GM18951 (cell line): ENCODE data around the gene NTN3.
A peak's percentile ranks its signal among the peaks of the same experiment; 100 is the strongest.

Source experiments
- POLR2A ChIP-seq: IDR thresholded peaks from 4 replicates; pipeline ENCODE4 v1.6.1; 2011; ENCODE audit warnings: mild to moderate bottlenecking; ENCODE audit not compliant: insufficient read length, insufficient read depth; ENCODE audit errors: extremely low read depth
- in situ Hi-C: fragments of 300-500 bp; cut with MboI; formaldehyde crosslinking; loops from one replicate; pipeline ENCODE4 v1.12.0; 2022; ENCODE audit warnings: low sequenced_read_pairs, mixed read lengths, inconsistent platforms; ENCODE audit not compliant: unreplicated experiment

NTN3 gene

DNA sequence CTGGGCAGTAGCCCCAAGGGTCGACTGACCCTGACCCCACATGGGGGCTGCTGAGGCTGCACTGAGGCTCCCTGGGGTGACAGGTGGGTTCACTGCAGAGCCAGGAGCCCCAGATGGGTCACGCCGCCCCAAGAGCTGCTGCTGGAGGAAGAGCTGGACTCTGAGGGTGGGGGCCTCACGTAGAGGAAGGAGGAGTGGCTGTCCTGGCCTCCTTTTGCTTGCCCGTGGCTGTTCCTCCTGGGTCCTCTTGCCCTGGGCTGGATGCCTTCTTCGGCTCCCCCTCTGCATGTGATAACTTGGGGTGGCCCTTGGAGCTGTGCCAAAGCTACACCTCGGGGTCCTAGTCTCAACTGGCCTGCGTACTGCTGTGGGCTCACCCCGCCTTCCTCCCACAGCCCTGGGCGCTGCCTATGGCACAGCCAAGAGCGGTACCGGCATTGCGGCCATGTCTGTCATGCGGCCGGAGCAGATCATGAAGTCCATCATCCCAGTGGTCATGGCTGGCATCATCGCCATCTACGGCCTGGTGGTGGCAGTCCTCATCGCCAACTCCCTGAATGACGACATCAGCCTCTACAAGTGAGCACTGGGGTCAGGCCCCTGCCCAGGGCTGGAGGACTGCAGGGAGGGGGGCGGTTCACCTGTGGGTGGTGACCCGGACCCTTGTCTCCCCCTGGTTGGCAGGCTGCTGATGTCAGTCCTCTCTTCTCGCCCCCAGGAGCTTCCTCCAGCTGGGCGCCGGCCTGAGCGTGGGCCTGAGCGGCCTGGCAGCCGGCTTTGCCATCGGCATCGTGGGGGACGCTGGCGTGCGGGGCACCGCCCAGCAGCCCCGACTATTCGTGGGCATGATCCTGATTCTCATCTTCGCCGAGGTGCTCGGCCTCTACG lies 48.0 kb downstream of the NTN3 start:
- in situ Hi-C loops = no loop called here
- TF ChIP-seq POLR2A = no peak

DNA sequence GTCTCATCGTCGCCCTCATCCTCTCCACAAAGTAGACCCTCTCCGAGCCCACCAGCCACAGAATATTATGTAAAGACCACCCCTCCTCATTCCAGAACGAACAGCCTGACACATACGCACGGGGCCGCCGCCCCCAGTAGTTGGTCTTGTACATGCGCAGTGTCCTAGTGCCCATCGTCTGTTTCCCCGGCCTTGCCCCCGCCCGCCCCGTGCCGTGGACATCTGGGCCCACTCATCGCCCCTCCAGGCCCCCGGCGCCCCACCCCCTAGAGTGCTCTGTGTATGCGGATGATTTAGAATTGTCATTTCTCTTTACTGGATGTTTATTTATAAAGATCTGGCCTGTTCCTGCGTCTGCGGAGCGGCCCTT lies 48.6 kb downstream of the NTN3 start:
- in situ Hi-C loops = no loop called here
- no peak for TF ChIP-seq POLR2A

DNA sequence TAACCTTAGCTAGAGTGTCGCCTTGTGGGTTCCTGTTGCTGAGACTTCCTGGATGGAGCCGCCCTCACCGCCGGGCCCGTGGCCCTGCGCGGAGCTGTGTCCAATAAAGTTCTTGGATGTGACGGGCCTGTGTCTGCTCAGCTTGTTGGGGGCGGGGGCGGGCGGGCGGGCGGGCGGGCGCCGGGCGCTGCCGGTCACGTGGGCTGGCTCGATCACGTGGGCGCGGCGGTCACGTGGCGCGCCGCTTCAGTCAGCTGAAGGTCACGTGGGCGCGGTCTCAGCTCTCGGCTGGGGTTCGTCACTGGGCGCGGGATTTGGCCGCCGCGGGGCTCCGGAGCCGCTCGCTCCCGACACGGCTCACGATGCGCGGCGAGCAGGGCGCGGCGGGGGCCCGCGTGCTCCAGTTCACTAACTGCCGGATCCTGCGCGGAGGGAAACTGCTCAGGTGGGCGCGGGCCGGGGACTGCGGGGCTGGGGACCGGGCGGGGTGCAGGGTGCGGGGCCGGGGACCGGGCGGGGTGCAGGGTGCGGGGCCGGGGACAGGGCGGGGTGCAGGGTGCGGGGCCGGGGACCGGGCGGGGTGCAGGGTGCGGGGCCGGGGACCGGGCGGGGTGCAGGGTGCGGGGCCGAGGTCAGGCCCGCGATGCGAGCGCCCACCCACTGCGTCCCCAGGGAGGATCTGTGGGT lies 49.1 kb downstream of the NTN3 start, which contains the start of gene AMDHD2:
TSS of gene AMDHD2 (plus strand) at position 275 of the 687 bp plus-strand sequence. CDS start at position 363, 88 bp downstream.
- in situ Hi-C loops = no loop called here
- peak; percentile 73 for TF ChIP-seq POLR2A

DNA sequence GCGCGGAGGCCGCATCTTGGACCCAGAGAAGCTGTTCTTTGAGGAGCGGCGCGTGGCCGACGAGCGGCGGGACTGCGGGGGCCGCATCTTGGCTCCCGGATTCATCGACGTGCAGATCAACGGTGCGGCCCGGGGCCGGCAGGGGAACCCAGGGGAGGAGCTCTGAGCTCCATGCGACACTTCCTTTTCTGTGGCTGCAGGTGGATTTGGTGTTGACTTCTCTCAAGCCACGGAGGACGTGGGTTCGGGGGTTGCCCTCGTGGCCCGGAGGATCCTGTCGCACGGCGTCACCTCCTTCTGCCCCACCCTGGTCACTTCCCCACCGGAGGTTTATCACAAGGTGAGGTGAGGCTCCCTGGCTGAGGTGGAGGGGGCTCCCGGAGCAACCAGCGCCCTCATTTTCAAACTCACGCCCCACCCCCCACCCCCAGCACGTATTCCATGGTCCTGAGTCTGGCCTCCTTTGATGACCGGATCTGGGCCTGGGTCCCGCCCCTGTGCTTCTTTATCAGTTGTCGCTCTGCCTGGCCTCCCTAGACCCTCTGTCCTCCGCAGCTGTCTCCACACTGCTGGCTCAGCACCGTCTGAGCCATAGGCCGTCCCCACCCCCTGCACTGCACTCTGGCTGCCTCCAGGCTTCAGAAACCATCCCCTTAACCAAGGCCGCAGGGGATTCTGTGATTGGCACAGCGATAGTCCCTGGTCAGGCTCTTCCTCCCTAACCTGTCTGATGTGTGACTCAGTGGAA lies 49.9 kb downstream of the NTN3 start:
- in situ Hi-C loops = no loop called here
- TF ChIP-seq POLR2A = no peak
